Epithelial cell of prostate (primary cell): ENCODE measurements around the gene TNN.
A peak's percentile ranks its signal among the peaks of the same experiment; 100 is the strongest.

Experiments used
- DNase-seq: peaks from one replicate; pipeline ENCODE4 v3.0.0-alpha.2; 2011; ENCODE audit warnings: low read depth, low spot score
- H3K27ac ChIP-seq: fragments of 450-650 bp; 2 replicates; pipeline ENCODE4 v1.5.1; 2017; ENCODE audit warnings: mild to moderate bottlenecking

Gene TNN

GRCh38 chr1:175193527-175193910 lies 125.9 kb downstream of the TNN start:
- DNase-seq, result no peak
- peak overlapping the region; percentile 85 for H3K27ac ChIP-seq

- DNase-seq, result no peak
- peak overlapping the region; percentile 85 for H3K27ac ChIP-seq
Observed at GRCh38 chr1:175195281-175195680, 127.6 kb downstream of the TNN start.

GRCh38 chr1:175195798-175196197 lies 128.2 kb downstream of the TNN start:
- peak; percentile 75 for DNase-seq
- peak overlapping the region; percentile 85 for H3K27ac ChIP-seq

- H3K27ac ChIP-seq, result peak overlapping the region; percentile 85
- DNase-seq, result peak; percentile 98
Observed at GRCh38 chr1:175197531-175197930, 129.9 kb downstream of the TNN start.
